GM19023 (cell line): ENCODE measurements around the gene DIPK1A.
"Not testable (repeated sequence)": the region's sequence is repeated elsewhere in the genome, so short reads cannot be mapped to it uniquely, and the experiment has no call there.

Source experiments
- ATAC-seq: cut with Tn5 transposase; IDR thresholded peaks from one replicate; pipeline ENCODE4 v1.9.1; 2021; ENCODE audit warnings: mild to moderate bottlenecking, moderate library complexity; ENCODE audit not compliant: unreplicated experiment

DIPK1A gene

DNA sequence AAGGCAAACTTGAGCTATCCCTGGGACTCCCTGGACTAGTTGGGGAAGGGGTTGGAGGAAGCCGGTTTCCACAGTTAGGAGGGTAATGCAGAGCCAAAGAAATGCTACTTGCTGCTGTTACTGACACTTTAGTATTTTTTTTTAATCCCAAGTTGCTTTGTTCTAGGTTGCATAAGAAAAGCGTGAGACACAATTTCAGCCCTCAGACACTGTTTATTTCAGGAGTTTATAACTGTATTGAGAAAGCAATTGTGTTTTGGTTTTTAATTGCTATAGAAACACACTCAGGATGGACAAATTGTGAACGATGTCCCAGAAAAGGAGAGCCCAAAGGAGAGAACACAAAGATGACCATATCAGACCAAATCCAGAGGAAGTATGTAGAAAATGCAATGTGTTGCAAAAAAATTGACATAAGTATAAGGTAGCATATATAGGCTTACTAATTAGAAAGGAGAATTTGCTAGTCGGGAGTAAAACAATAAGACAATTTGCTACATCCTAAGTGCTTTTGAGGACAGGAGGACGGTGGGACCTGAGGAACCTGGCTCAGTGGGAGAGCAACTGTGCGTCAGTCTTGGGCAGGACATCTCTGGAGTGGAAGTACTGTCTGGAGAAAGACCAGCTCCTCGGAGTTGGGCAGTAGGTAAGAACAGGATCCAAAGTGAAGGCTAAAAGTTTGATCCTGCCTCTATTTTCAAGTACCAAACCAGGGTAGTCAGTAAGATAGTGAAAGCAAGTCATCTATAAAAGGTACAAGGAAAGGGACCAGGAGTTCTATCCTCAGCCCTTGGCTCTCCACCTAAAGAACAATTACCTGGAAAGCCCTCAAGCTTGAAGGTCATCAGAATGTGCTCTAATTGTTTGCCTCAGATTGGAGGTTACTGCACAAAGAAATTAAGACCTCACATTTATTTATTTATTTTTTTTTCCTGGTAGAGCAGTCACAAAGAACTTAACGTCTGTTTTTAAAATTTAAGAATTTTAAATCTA is 39.9 kb downstream of the DIPK1A start:
- ATAC-seq: no peak

DNA sequence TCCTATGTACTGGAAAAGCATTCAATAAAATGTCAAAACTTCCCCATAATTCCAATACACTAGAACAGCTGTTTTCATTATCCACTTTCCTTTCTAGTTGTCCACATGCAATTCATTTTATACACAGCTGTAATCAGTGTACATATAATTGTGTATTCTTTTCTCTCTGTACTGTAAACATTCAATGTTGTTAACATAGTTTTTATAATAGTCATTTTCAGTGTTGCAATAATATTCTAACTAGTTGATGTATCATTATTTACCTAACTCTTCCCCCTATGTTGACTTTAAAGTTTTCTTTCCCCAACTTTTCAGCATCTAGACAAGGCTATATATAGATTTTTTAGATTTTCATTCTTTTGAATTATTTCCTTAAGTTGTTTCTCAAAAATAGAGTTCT is 44.4 kb downstream of the DIPK1A start:
- ATAC-seq: no peak

- ATAC-seq: no peak
Measured at GRCh38 chr1:92915547-92915946, 45.7 kb downstream of the DIPK1A start.

DNA sequence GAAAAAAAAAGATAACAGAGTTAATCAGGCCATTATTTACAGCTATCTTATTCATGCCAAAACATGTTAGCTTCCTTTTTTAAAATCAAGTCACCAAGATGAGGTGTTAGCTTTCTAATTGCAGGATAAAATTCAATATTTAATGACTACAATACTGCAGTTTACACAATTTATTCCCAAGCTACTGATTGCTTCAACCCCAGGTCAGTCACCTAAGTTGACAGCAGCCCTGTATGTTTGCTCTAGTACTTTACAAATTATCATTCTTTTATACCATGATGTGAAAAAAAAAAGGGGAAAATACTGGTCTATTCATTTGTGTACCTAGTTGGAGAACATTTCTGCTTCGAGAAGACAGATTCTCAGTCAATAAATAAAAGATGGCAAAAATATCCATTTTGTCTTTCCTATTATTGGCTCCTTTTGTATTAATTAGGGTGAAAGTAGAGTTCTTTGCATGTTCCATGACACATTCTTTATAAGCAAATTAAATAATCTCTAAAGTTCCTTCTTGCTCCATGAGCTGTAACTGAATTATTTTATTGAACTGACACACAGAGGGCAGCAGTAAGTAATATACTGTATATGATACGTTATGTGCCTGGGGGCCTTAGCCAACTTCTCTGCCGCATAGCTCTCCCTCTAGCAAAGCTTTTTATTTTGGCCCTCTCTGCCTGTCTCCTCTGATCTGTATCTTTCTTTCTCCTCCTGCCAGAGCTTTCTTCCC is 48.0 kb downstream of the DIPK1A start:
- ATAC-seq: no peak

DNA sequence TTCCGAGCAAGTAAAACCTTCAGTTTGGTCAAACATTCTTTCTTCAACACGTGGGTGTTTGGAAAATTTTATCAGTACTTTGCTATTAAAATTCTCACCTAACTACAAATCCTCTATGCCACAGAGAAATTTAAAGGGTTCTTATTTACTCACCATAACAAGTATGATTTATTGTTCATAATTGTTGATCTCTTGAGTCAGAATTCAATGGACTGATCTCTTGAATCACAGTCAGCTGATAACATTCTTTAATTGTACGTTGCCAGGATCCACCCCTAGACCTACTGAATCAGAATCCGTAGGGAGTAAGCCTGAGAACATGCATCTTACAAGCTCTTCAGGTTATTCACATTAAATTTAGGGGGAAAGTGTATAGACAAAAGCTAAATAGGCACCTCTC is 51.2 kb downstream of the DIPK1A start:
- ATAC-seq: no peak

- no peak for ATAC-seq
Measured at GRCh38 chr1:92909321-92909720, 51.9 kb downstream of the DIPK1A start.

DNA sequence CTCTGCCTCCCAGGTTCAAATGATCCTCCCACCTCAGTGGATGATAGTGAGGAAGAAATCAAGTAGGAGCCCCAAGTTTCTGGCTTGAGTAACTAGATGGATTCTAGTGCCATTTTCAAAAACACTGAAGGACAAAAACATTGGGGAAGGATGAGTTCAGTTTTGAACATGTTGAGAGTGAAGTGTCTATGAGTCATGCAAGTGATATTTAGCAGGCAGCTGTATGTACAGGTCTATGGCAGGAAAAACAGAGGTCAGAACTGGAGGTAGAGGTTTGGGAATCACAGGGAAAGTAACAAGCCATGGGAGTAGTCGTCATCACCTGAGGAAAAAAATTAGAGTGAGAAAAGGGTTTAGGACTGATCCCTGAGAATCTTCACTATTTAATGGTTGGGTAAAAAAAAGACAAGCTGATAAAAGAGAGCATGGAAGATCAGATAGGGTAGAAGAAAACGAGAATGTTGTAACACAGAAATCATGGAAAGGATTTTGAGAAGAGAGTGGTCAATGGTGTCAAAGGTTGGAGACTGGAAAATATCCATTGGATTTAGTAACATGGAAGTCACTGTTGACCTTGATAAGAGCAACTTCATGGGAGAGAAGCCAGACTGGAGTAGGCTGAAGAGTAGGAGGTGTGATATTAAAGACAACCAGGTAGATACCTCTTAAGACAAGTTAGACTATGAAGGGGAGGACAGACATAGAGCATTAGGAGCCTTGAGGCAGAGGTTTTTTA is 53.1 kb downstream of the DIPK1A start:
- no peak for ATAC-seq

- no peak for ATAC-seq
Measured at GRCh38 chr1:92903765-92904164, 57.5 kb downstream of the DIPK1A start.

DNA sequence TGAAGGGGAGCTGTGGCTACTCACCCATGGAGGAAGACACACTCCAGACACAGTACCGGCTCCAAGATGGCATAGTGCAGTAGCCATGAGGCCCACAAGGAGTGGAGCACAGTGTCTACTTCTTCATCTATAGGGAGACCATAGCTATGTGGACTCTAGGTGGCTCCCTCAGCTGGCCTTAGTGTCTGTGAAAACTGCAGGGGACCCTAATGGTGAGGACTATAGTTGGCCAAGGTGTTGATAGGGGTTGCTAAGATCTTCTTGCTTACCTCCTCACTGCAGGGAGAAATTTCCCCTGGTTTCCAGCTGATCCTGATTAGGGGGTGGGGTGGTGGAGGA is 58.9 kb downstream of the DIPK1A start:
- no peak for ATAC-seq

DNA sequence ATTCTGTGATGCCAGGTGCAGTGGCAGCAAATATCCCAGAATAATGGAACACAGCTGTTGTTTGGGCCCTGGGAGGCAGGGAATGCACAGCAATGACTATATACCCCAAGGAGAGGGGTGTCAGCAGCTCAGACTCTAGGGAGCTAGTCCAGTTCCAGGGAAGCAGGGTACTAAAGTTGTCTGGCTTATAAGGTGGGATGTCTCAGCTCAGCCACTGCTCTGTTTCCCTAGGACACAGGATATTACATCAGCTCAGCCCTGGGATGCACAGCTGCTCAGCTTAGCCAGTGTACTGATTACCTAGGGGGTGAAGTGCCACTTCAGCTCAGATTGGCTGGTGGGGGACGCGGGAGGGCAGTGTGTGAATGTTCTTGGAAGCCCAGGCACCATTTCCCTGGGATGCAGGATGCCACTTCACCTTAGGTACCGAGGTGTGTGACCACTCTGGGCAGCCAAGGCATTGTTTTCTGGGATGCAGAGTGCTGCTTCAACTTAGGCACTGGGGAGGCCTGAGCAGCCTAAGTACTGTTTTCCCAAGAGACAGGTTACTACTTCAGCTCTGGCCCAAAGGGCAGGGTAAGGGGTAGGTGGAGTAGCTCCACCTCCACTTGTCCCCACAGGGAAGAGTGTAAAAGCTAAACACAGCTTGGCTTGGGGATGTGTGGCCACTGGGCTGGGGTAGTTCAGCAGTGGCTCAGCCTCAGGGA is 59.4 kb downstream of the DIPK1A start:
- ATAC-seq: no peak

GRCh38 chr1:92901126-92901525 is 60.1 kb downstream of the DIPK1A start:
- no peak for ATAC-seq

DNA sequence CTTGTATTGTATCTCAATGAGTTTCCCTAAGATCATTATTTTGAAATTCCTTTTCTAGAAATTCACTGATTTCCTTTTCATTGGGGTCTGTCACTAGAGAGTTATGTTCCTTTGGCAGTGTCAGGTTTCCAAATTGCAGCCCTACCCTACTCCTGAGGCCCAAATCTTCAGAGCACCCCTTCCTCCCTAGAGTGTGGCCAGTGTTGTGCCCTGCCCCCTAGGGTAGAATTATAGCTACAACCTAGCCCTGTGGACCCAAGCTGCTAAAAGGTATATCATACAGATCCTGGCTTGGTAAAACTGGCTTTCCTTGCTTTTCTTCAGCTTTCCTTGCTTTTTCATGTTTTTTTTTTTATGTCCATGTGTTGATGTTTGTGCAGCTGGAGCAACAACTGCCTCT is 60.7 kb downstream of the DIPK1A start:
- ATAC-seq: no peak

DNA sequence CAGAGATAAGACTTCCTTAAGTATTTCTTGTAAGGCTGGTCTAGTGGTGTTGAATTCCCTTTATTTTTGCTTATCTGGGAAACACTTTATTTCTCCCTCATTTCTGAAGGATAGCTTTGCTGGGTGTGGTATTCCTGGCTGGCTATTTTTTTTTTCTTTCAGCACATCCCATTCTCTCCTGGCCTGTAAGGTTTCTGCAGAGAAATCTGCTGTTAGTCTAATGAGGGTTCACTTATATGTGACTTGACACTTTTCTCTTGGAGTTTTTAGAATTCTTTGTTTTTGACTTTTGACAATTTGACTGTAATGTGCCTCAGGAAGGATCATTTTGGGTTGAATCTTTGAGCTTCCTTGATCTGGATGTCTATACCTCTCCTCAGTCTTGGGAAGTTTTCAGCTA is 61.5 kb downstream of the DIPK1A start:
- no peak for ATAC-seq

DNA sequence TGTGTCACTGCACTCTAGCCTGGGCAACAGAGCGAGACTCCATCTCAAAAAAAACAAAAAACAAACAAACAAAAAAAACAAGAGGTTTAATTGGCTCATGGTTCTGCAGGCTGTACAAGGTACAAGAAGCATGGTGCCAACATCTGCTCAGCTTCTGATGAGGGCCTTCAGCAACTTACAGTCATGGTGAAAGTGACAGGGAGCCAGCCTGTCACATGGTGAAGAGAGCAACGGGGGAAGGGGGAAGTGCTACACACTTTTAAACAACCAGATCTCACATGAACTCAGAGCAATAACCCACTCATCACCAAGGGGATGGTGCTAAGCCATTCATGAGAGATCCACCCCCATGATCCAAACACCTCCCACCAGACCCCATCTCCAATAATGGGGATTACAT is 63.2 kb downstream of the DIPK1A start:
- ATAC-seq: not testable (repeated sequence)

DNA sequence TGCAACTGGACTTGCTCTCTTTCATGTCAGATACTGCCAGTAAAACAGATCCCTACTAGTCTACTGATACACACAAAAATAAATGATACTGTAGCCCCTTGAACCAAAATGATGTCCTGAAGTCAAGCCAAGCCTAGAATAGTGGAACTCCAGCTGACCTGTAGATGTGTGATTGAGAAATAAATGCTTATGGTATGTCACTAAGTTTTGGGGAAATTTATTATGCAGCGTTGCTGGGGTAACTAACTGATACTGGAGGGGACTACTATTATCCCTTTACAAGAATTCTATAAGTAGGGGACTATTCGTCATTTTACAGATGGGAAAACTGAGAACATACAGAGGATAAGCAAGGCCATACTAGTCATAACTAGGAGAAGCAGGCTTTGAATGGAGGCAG is 73.8 kb downstream of the DIPK1A start:
- ATAC-seq: no peak

DNA sequence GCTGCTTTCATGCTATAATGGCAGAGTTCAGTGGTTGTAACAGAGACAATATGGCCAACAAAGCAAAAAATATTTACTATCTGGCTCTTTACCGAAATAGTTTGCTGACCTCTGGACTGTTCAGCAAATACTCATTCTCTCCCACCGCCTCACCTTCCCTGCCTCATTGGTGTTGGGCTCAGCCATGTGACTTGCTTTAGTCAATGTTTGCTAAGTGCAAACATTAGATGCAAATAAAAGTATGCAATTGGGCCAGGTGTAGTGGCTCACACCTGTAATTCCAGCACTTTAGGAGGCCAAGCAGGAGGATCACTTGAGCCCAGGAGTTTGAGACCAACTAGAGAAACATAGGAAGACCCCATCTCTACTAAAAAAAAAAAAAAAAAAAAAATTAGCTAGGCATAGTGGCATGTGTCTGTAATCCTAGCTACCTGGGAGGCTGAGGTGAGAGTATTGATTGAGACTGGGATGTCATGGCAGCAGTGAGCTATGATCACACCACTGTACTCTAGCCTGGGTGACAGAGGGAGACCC is 74.3 kb downstream of the DIPK1A start:
- ATAC-seq: no peak

- no peak for ATAC-seq
Measured at GRCh38 chr1:92884195-92884594, 77.1 kb downstream of the DIPK1A start.

- no peak for ATAC-seq
Measured at GRCh38 chr1:92883297-92883696, 78.0 kb downstream of the DIPK1A start.

- ATAC-seq: no peak
Measured at GRCh38 chr1:92882819-92883218, 78.4 kb downstream of the DIPK1A start.

DNA sequence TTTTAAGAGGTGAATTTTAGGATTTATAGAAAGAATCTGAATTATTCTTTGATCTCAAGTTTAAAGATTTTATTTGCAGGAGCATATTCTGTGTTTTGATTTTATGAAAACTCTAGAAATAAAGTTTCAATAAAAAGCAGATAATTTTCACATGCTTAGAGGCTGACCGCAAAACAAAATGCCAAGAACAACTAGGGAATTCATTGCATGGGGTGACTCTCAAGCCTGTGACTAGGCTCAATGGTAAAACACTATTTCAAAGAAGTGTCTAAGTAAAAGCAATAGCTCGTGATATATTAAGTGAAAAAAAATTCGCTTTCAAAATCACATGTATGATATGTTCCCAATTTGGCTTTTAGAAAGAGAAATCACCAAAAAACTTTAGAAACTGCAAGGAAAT is 79.9 kb downstream of the DIPK1A start:
- ATAC-seq: no peak
